ENCODE measurements around the gene TMEM132D. TPM values are rescaled to one million over a fixed set of nuclear protein-coding genes. Genes with fewer than 3 reads are reported as not detected.

Gene TMEM132D
- total RNA-seq, 1 donor from 2014 or later = 1.1 TPM

DNA sequence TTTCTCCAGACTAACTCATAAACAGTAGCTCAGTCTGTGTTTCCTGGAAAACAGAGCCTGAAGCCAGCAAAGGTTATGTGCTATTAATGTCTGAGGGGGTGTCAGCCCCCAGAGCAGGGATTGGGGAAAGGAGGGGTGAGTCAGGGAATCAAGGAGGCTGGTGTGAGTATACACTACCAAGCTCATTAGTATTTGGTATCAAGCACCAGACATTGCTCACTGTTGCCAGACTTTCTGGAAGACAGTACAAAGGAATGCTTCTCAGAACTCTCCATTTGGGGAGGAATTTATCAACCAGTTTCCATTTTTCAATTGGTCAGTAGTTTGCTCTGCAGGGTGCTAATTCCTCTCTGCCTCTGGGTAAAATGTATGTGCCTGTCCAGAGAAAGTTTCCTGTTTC is 607.2 kb downstream of the TMEM132D start:
- peaks cover 2% of the 10 kb centered on the region for H3K27me3 Mint-ChIP-seq (ENCODE audit: insufficient read depth, low read depth)
- no peaks in the 10 kb centered on the region for H3K79me2 ChIP-seq (ENCODE audit: low read depth)
- no peaks in the 10 kb centered on the region for H3K36me3 Mint-ChIP-seq
- no peak overlapping the region for H3K4me3 Mint-ChIP-seq
- H3K27ac ChIP-seq = no peak overlapping the region
- no peaks in the 10 kb centered on the region for H3F3A ChIP-seq (ENCODE audit: low read depth)
- H3K27ac Mint-ChIP-seq = no peak overlapping the region
- no peaks in the 10 kb centered on the region for H3K36me3 ChIP-seq
- no peaks in the 10 kb centered on the region for H3K27me3 ChIP-seq
- no peaks in the 10 kb centered on the region for H3K9me3 ChIP-seq (ENCODE audit: low read depth)
- no peaks in the 10 kb centered on the region for H3K9me3 Mint-ChIP-seq
- no peak overlapping the region for H3K4me2 ChIP-seq
- no peaks in the 10 kb centered on the region for H4K20me1 ChIP-seq (ENCODE audit: low read depth)
- no peaks in the 10 kb centered on the region for H3K4me1 ChIP-seq
- H3K9ac ChIP-seq = no peak overlapping the region
- peaks cover 14% of the 10 kb centered on the region for H3K4me1 Mint-ChIP-seq
- no peak for DNase-seq (ENCODE audit: low spot score)
- H3K4me3 ChIP-seq = no peak overlapping the region
- H2AFZ ChIP-seq (replicated peaks) = no peak overlapping the region
- no peak for TF ChIP-seq EZH2phosphoT487 (IDR thresholded peaks at IDR 0.05)
- TF ChIP-seq, protein P1, sequence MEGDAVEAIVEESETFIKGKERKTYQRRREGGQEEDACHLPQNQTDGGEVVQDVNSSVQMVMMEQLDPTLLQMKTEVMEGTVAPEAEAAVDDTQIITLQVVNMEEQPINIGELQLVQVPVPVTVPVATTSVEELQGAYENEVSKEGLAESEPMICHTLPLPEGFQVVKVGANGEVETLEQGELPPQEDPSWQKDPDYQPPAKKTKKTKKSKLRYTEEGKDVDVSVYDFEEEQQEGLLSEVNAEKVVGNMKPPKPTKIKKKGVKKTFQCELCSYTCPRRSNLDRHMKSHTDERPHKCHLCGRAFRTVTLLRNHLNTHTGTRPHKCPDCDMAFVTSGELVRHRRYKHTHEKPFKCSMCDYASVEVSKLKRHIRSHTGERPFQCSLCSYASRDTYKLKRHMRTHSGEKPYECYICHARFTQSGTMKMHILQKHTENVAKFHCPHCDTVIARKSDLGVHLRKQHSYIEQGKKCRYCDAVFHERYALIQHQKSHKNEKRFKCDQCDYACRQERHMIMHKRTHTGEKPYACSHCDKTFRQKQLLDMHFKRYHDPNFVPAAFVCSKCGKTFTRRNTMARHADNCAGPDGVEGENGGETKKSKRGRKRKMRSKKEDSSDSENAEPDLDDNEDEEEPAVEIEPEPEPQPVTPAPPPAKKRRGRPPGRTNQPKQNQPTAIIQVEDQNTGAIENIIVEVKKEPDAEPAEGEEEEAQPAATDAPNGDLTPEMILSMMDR (IDR thresholded peaks at IDR 0.05) = no peak
- TF ChIP-seq EZH2 (IDR thresholded peaks at IDR 0.05) = no peak

DNA sequence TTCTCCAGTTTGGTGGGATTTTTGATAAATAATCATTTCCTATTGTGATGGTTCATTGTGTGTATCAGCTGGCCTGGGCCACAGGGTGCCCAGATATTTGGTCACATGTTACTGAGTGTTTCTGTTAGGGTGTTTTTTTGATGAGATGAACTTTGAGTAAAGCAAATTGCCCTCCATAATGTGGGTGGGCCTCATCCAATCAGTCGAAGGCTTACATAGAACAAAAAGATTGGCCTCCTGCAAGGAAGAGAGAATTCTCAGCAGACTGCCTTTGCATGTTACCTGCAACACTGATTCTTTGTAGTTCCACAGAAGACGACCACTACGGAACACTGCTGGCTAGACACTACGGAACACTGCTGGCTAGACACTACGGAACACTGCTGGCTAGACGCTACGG is 609.0 kb downstream of the TMEM132D start:
- Histone ChIP-seq H4K20me1 (ENCODE audit: low read depth) (no peaks in the 10 kb centered on the region), H3K79me2 (ENCODE audit: low read depth) (no peaks in the 10 kb centered on the region), H3K36me3 (no peaks in the 10 kb centered on the region), H3K4me1 (no peaks in the 10 kb centered on the region), H3K9ac (no peak overlapping the region), H3K27me3 (no peaks in the 10 kb centered on the region), H3F3A (ENCODE audit: low read depth) (no peaks in the 10 kb centered on the region), H2AFZ (replicated peaks) (no peak overlapping the region), H3K4me3 (no peak overlapping the region), H3K4me2 (no peak overlapping the region), H3K9me3 (ENCODE audit: low read depth) (no peaks in the 10 kb centered on the region), H3K27ac (no peak overlapping the region)
- peaks cover 14% of the 10 kb centered on the region for H3K4me1 Mint-ChIP-seq
- H3K9me3 Mint-ChIP-seq = no peaks in the 10 kb centered on the region
- no peak for DNase-seq (ENCODE audit: low spot score)
- TF ChIP-seq EZH2phosphoT487 (IDR thresholded peaks at IDR 0.05) (no peak), EZH2 (IDR thresholded peaks at IDR 0.05) (no peak)
- TF ChIP-seq, protein P1 (IDR thresholded peaks at IDR 0.05) = no peak
- peaks cover 2% of the 10 kb centered on the region for H3K27me3 Mint-ChIP-seq (ENCODE audit: insufficient read depth, low read depth)
- H3K36me3 Mint-ChIP-seq = no peaks in the 10 kb centered on the region
- no peak overlapping the region for H3K4me3 Mint-ChIP-seq
- no peak overlapping the region for H3K27ac Mint-ChIP-seq

DNA sequence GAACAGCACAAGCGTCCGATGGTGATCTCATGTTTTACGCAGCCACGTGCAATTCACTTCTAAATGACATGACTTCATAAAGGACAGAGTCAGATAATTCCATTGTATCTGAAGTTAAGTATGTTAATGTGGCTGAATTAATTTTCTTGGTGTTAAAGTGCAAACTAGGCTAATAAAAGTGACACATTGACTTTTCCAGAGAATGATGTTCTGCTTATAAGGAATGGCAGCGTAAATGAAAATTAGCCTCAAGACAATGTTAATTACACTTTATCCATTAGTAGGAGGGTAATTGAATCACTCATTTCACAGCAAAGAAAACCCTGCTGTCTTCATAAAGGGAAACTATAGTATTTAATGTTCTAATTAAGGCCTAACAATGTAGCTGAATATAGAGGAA is 624.1 kb downstream of the TMEM132D start:
- Mint-ChIP-seq H3K27ac (no peak overlapping the region), H3K9me3 (no peaks in the 10 kb centered on the region), H3K27me3 (ENCODE audit: insufficient read depth, low read depth) (no peaks in the 10 kb centered on the region), H3K4me3 (no peak overlapping the region), H3K4me1 (peaks cover 24% of the 10 kb centered on the region), H3K36me3 (no peaks in the 10 kb centered on the region)
- Histone ChIP-seq H3K4me2 (no peak overlapping the region), H3F3A (ENCODE audit: low read depth) (no peaks in the 10 kb centered on the region), H3K9me3 (ENCODE audit: low read depth) (no peaks in the 10 kb centered on the region), H4K20me1 (ENCODE audit: low read depth) (no peaks in the 10 kb centered on the region), H3K36me3 (no peaks in the 10 kb centered on the region), H3K4me3 (no peak overlapping the region), H3K4me1 (no peaks in the 10 kb centered on the region), H3K9ac (no peak overlapping the region), H3K27ac (no peak overlapping the region), H2AFZ (replicated peaks) (no peak overlapping the region), H3K79me2 (ENCODE audit: low read depth) (no peaks in the 10 kb centered on the region), H3K27me3 (no peaks in the 10 kb centered on the region)
- TF ChIP-seq EZH2 (IDR thresholded peaks at IDR 0.05) = no peak
- no peak for DNase-seq (ENCODE audit: low spot score)

DNA sequence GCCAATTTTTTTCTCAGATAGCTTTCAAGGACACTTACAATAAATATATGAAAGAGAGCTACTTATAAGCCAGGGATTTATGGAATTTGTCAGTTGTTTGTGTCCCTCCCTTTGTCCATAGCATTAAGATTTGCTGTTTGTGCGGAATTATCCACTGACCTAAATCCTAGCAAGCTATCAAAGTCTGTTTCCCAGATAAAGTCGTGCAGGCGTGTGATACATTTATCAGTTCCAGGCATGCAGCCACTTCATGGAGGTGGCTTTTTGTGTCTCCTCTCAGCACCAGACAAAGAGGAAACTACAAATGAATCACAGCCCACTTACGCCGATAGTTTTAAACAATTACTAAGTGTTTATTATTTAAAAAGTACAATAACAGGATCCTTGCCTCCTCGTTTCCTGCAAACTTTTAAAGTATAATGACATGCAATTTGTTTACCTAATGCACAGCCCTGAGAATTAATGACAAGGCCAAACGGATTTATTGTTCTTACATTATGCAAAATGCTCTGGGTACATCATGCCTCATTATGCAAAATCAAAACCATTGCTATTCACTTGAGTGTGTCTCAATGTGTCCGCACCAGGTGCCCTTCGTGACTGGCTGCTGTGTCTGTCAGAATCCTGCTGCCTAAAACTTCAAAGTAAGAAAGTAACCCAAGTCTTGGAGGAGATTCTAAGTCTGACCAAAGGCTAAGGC is 627.3 kb downstream of the TMEM132D start:
- no peaks in the 10 kb centered on the region for H3K36me3 ChIP-seq
- no peak overlapping the region for H3K27ac ChIP-seq
- no peak overlapping the region for H3K4me2 ChIP-seq
- H3K27me3 ChIP-seq = no peaks in the 10 kb centered on the region
- Mint-ChIP-seq H3K27me3 (ENCODE audit: insufficient read depth, low read depth) (no peaks in the 10 kb centered on the region), H3K27ac (peak overlapping the region; percentile 83), H3K4me1 (peaks cover 24% of the 10 kb centered on the region), H3K9me3 (no peaks in the 10 kb centered on the region), H3K36me3 (peaks cover 2% of the 10 kb centered on the region), H3K4me3 (no peak overlapping the region)
- no peak overlapping the region for H2AFZ ChIP-seq (replicated peaks)
- no peaks in the 10 kb centered on the region for H3K79me2 ChIP-seq (ENCODE audit: low read depth)
- H3K4me1 ChIP-seq = no peaks in the 10 kb centered on the region
- no peak overlapping the region for H3K4me3 ChIP-seq
- H3K9ac ChIP-seq = no peak overlapping the region
- H3F3A ChIP-seq (ENCODE audit: low read depth) = no peaks in the 10 kb centered on the region
- no peaks in the 10 kb centered on the region for H3K9me3 ChIP-seq (ENCODE audit: low read depth)
- TF ChIP-seq EZH2 (IDR thresholded peaks at IDR 0.05) (no peak), EZH2phosphoT487 (IDR thresholded peaks at IDR 0.05) (no peak)
- TF ChIP-seq, protein P1 (IDR thresholded peaks at IDR 0.05) = no peak
- peak; percentile 31 for DNase-seq (ENCODE audit: low spot score)
- H4K20me1 ChIP-seq (ENCODE audit: low read depth) = no peaks in the 10 kb centered on the region
